T-helper 1 cell treated with Interleukin-12 subunit alpha and Interleukin-12 subunit beta and Interleukin-4 antibody, amounts not matched to agents 30 μg/mL and 1 μg/mL, for 36 hours (primary cell): Measurements from ENCODE around the gene NPB.

ENCODE experiments used
- H3K27ac Mint-ChIP-seq: one replicate; pipeline ENCODE4 v1.8.0; 2021; ENCODE audit warnings: mild to moderate bottlenecking, mixed read lengths
- H3K27me3 Mint-ChIP-seq: one replicate; pipeline ENCODE4 v1.8.0; 2021; ENCODE audit warnings: low read depth, mixed read lengths
- H3K36me3 Mint-ChIP-seq: one replicate; pipeline ENCODE4 v1.8.0; 2021; ENCODE audit warnings: low read depth, mixed read lengths
- H3K4me1 Mint-ChIP-seq: one replicate; pipeline ENCODE4 v1.8.0; 2021; ENCODE audit warnings: low read depth, mixed read lengths
- H3K4me3 Mint-ChIP-seq: one replicate; pipeline ENCODE4 v1.8.0; 2021; ENCODE audit warnings: mild to moderate bottlenecking, moderate library complexity, mixed read lengths
- H3K9me3 Mint-ChIP-seq: one replicate; pipeline ENCODE4 v1.8.0; 2021; ENCODE audit warnings: mixed read lengths

NPB gene

DNA sequence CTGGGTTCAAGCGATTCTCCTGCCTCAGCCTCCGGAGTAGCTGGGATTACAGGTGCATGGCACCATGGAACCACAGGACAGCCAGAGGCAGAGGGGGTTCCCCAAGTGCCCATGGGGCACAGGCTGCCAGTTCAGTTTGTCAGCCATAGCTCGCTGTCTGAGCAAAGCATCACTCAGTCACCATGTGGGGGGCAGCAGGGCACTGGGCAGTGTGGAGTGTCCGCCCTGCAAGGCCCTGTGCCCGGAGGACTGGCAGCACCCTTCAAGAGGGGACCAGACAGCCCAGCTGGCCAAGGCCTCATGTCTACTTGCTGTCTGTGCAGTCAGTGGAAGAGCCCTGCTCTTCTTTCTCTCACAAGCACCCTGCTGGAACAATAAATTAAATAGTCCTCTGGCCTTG lies 17.1 kb upstream of the NPB start:
- Mint-ChIP-seq H3K36me3 (peaks cover 40% of the 10 kb centered on the region), H3K4me1 (peaks cover 14% of the 10 kb centered on the region), H3K27ac (no peak overlapping the region), H3K9me3 (no peaks in the 10 kb centered on the region), H3K27me3 (no peaks in the 10 kb centered on the region), H3K4me3 (no peak overlapping the region)

DNA sequence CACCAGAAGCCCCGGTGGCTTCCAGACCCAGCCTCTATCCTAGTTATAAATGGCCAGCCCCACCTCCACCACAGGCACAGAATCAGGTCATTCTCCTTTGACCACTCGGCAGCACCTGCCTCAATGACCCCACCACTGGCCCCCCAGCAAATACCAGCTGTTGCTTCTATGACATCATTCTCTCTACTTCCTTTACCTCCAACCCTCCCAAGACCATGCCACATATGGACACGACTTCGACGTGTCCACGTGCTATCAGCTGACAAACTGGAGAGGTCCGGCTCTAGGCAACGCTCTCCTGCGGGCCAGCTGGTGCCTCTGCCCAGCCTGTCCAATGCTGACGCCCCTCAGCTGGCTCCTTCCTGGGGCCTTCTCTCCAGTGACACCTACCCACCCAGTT lies 16.6 kb upstream of the NPB start:
- H3K9me3 Mint-ChIP-seq, result no peaks in the 10 kb centered on the region
- no peaks in the 10 kb centered on the region for H3K27me3 Mint-ChIP-seq
- peaks cover 43% of the 10 kb centered on the region for H3K36me3 Mint-ChIP-seq
- no peak overlapping the region for H3K27ac Mint-ChIP-seq
- H3K4me1 Mint-ChIP-seq, result peaks cover 16% of the 10 kb centered on the region
- no peak overlapping the region for H3K4me3 Mint-ChIP-seq

DNA sequence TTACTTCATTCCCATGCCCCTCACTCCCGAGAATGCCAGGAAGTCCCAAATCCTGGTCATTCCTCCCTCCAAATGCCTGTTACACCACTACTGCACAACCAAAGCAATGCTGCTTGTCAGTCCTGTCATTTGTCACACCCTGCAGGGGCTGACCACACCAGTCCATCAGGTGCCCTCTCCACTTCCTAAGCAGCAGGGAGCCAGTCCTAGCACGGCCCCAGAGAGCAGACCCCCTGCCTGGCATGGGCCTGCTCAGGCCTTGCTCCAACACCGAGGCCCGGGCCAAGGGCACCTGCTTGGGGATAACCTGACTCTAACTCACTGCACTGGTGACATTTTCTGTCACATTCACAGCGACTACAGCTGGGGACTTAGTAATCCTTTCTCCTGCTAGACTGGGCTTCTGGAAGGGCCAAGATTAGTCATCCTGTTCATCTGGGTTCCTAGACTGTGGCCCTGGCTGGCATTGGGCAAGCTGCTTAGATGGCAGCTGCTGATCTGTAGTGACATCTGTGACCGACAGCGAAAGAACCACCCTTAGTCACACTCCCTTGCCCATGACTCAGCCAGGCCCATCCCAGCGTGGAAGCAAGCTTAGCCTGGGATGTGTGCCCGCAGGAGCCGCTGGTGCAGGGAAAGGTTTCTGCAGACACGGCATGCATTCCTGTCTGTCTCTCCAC lies 16.0 kb upstream of the NPB start:
- Mint-ChIP-seq H3K4me3 (no peak overlapping the region), H3K27me3 (no peaks in the 10 kb centered on the region), H3K36me3 (peaks cover 43% of the 10 kb centered on the region), H3K27ac (no peak overlapping the region), H3K9me3 (no peaks in the 10 kb centered on the region), H3K4me1 (peaks cover 18% of the 10 kb centered on the region)

DNA sequence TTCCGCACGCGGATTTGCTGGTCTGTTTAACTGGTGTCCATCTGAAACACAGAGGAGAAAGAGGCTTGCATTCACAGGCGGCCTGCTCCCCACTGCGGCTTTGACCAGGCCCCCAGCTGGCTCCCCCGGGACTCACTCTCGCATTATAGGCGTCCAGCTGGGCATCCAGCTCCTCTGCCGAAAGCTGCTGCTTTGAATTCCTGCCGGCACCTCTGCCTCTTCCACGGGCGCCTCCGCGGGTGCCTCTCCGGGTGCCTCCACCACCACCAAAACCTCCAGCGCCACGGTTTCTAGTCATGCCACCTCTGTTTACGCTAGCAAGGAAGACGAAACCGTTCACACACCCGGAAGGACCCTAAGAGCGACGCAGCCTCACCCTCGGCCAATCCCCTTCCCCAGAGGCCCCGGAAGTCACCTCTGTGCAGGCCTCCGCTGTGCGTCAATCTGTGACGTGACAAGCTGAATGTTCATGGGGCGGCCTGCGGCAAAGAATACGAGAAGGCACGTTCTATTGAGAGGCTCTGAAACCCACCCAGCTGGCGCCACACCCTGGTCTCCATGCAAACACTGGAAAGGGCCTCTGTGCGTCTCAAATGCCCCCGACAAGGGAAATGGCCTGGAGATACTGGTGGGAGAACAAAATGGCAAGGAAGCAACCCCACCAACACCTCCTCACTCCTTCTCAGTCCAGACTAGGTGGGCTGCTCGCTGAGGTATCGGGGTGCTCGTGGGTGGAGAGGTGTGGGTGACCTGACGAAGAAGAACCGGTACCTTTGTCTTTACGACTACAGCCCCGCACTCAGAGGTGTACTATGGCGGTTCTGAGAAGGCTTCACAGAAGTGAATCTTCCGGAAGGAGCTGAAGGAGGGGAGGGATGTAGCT lies 13.7 kb upstream of the NPB start:
- peak overlapping the region; percentile 59 for H3K27ac Mint-ChIP-seq
- H3K36me3 Mint-ChIP-seq, result peaks cover 41% of the 10 kb centered on the region
- H3K4me1 Mint-ChIP-seq, result peaks cover 20% of the 10 kb centered on the region
- no peaks in the 10 kb centered on the region for H3K9me3 Mint-ChIP-seq
- H3K27me3 Mint-ChIP-seq, result no peaks in the 10 kb centered on the region
- peak overlapping the region; percentile 74 for H3K4me3 Mint-ChIP-seq

DNA sequence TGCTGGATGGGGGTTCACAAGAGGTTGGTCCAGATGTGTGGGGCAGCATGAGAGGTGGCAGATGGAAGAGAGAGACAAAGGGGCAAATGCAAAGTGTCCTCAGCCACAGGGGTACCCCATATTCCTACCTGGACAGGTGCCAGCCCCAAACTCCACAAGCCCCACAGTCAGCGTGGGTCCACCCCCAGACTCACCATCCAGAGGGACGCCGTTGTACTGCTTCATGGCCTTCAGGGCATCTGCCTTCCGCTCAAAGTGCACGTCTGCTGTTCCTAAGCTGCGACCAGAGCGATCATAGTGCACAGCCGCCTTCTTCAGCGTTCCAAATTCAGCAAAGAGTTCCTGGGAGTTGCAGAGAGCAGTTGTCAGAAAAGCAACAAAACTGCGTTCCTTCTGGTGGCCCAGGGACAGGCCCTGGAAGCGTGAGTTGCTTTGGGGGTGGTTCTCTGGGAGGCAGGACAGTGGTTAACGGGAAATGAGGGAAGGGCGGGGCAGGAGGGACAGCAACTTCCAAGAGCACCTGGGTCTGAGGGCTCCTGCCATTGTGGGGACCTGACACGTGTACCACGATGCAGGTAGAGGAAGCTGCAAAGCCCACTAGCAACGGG lies 12.9 kb upstream of the NPB start:
- no peaks in the 10 kb centered on the region for H3K27me3 Mint-ChIP-seq
- H3K36me3 Mint-ChIP-seq, result peaks cover 41% of the 10 kb centered on the region
- peaks cover 20% of the 10 kb centered on the region for H3K4me1 Mint-ChIP-seq
- H3K9me3 Mint-ChIP-seq, result no peaks in the 10 kb centered on the region
- peak overlapping the region; percentile 74 for H3K4me3 Mint-ChIP-seq
- peak overlapping the region; percentile 59 for H3K27ac Mint-ChIP-seq

DNA sequence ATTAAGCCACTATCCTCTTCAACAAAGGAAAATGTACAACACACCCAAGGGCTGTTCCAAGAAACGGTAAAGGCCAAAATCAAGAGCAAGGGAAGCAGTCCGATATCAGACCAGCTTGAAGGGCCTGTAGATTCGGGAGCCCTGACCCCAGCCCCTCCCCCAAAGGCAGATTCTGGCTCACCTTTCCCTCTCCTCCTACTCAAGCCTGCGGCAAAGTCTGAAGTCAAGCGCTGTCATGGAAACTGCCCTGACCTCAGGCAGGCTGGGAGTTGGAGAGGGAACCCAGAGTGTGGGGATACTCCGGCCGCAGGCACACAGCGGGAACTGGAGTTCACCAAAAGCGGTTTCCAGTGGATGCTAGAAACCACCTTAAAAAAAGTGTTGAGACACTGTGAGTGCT lies 12.4 kb upstream of the NPB start:
- Mint-ChIP-seq H3K27ac (peak overlapping the region; percentile 90), H3K4me1 (peaks cover 20% of the 10 kb centered on the region), H3K9me3 (no peaks in the 10 kb centered on the region), H3K27me3 (no peaks in the 10 kb centered on the region), H3K4me3 (peak overlapping the region; percentile 86), H3K36me3 (peaks cover 38% of the 10 kb centered on the region)

DNA sequence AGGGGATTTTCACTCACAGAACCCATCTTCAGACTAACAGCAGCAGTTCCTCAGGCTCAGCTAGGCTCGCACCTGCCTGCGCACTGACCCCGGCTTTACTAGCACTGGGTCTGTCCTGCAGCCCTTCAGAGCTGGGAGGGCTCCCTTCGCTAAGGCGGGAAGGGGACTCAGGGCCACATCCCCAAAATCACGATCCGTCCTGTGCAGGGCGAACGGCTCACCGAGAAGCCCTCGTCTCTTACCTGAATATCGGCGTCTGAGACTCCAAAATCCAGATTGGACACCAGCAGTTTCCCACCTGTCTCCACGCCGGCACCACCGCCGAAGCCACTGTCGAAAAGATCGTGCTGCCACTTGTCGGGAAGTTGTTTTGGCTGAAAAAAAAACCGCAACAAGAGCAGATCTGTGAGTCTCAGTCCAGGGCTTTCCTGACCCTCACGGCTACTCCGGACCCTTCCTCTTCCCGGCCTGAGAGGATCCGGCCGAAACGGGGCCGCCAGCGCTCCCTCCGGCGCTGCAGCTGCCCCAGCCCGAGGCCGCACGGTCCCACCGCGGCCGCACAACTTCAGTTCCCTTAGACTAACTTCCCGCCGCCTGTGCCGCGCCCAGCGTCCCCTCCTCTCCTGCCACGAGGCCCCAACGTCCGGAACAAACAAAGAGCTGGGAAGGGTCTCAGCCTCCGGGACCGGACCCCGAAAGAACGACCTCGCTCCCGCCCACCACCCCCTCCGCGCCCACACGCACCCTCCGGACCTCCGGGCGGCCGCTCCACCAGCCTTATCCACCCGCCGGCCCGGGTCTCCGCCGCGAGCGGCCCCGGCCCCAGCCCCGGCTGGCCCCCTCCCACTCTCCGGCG lies 11.4 kb upstream of the NPB start:
- H3K4me3 Mint-ChIP-seq, result peak overlapping the region; percentile 86
- H3K4me1 Mint-ChIP-seq, result peaks cover 20% of the 10 kb centered on the region
- H3K27ac Mint-ChIP-seq, result peak overlapping the region; percentile 90
- H3K27me3 Mint-ChIP-seq, result no peaks in the 10 kb centered on the region
- no peaks in the 10 kb centered on the region for H3K9me3 Mint-ChIP-seq
- H3K36me3 Mint-ChIP-seq, result peaks cover 33% of the 10 kb centered on the region

DNA sequence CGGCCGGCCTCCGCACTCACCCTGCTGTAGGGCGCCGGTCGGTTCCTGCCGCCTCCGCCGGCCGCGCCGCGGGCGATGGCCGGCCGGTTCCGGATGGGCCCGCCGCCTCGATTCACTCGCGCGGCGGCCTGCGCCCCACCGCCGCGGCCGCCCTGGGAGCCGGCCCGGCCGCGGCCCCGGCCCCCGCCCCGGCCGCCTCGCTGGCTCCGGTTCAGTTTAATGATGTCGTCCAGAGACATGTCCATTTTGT lies 10.8 kb upstream of the NPB start:
- Mint-ChIP-seq H3K36me3 (peaks cover 28% of the 10 kb centered on the region), H3K9me3 (no peaks in the 10 kb centered on the region), H3K4me1 (peaks cover 20% of the 10 kb centered on the region), H3K27ac (peak overlapping the region; percentile 99), H3K4me3 (peak overlapping the region; percentile 97), H3K27me3 (no peaks in the 10 kb centered on the region)

DNA sequence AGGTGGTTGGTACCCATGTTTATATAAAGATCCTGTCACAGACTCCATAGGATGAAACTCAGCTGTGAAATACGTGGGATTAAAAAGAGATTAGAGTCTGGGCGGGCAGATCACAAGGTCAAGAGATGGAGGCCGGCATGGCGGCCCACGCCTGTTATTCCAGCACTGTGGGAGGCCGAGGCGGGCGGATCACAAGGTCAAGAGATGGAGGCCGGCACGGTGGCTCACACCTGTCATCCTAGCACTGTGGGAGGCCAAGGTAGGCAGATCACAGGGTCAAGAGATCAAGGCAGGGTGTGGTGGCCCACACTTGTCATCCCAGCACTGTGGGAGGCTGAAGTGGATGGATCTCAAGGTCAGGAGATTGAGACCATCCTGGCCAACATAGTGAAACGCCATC lies 6.6 kb upstream of the NPB start:
- Mint-ChIP-seq H3K27me3 (no peaks in the 10 kb centered on the region), H3K4me3 (no peak overlapping the region), H3K27ac (no peak overlapping the region), H3K36me3 (peaks cover 5% of the 10 kb centered on the region), H3K9me3 (no peaks in the 10 kb centered on the region), H3K4me1 (peaks cover 4% of the 10 kb centered on the region)

DNA sequence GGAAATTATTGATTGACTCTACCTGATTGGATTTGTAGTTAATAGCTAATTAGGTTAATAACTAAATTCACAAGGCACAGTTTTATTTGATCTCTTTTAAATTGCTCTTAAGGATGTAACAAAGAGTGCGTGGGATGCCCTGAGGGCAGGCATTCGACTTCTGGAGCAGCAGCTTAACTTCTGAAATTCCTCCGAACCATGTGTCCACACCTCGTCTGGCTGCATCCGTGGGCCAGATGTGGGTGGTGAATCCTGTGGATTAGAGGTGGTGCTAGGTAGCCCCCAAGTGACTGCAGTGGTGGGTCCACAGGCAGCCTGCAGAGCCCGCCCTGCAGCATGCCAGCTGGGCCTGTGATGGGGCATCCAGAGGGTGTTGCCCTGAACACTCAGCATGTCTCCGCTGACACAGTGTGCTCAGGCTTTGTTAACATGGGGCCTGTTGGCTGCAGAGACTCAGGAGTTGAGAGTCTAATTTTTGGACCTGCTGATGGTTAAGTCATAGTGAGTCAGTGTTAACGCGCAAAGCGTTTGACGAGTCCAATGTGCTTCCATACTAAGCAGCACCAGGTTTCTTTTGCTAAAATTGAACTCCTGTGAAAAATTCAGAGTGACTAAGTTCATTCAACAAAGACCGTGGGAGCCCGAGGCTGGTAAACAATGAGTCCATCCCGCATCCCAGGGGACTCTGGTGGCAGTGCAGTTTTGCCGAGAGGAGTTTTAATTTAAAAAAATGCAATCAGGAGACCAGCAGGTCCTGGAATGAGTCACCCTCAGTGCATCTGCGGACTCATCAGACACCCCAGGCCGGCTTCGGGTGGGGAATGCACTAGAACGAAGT lies 3.8 kb upstream of the NPB start:
- Mint-ChIP-seq H3K27me3 (peaks cover 8% of the 10 kb centered on the region), H3K27ac (no peak overlapping the region)

DNA sequence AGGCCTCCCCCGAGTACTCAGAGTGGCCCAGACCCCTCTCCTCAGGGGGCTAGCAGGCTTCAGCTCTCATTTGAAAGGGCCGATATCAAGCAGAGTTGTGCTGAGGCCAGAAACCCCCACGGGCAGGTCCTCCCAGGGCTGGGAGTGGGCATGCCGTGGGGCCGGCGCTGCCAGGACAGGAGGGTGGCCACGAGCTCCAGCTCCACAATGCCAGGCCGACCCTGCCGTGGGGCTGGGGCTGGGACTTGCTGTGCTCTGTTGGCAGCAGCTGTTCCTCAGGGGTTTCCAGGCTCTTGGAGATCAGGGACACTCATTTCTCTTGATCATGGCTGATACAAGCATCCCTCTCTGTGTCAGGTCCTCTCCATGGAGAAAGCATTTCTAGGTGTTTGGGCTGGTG lies 3.2 kb upstream of the NPB start:
- Mint-ChIP-seq H3K27me3 (peaks cover 8% of the 10 kb centered on the region), H3K36me3 (peaks cover 8% of the 10 kb centered on the region), H3K4me1 (peaks cover 2% of the 10 kb centered on the region), H3K9me3 (no peaks in the 10 kb centered on the region), H3K27ac (no peak overlapping the region), H3K4me3 (no peak overlapping the region)

More for the DNA sequence above, 3.8 kb upstream of the NPB start:
- Mint-ChIP-seq H3K4me3 (no peak overlapping the region), H3K36me3 (peaks cover 6% of the 10 kb centered on the region), H3K9me3 (no peaks in the 10 kb centered on the region), H3K4me1 (peaks cover 2% of the 10 kb centered on the region)

DNA sequence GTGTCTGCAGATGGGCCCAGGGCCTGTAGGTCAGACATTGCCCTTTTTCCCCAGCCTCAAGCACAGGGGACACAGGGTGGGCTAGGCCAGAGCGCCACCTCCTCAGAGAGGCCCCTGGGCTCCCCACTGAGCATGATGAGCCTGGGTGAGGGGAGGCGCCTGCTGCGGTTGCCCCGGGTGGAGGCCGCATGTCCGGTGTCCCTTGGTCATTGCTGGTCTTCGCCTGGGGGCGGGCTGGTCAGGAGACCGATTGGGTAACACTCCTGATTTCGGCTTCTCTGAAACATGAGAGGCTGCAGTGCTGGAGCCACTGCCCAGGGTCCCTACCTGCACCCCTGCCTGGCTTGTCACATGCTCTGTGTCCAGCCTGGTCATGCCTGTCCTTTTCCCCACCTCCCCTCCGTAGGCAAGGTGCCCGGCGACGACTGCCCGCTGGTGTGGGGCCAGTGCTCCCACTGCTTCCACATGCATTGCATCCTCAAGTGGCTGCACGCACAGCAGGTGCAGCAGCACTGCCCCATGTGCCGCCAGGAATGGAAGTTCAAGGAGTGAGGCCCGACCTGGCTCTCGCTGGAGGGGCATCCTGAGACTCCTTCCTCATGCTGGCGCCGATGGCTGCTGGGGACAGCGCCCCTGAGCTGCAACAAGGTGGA lies 2.4 kb upstream of the NPB start:
- Mint-ChIP-seq H3K4me3 (no peak overlapping the region), H3K27ac (no peak overlapping the region), H3K9me3 (no peaks in the 10 kb centered on the region), H3K27me3 (peaks cover 8% of the 10 kb centered on the region), H3K4me1 (peaks cover 2% of the 10 kb centered on the region), H3K36me3 (peaks cover 8% of the 10 kb centered on the region)

DNA sequence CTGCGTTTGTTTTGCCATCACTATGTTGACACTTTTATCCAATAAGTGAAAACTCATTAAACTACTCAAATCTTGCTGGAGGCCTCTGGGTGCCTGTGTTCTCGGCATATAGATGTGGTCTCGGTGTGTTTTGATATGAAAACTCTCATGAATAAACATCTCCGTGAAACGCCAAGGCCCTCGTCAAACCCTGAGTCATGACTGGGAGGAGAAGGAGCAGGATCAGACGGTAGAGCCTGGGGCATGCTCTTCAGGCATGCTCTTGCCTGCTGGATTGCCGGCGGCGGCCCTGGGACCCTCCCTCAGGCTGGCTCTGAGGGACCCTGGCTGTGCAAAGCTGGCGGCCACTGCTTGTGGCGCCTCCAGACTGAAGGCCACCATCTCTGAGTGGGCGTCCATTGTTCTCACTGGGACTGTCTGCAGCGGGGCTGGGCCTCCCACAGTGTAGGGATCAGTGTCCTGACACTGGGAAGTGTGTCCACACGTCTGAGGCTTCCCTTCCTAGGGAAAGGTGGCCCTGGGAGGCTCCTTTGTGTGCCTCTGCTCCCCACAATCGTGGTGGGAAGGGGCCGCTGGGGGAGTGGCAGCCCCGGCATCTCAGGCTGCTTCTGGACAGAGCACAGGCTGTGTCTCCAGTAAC lies 1.7 kb upstream of the NPB start:
- Mint-ChIP-seq H3K27ac (no peak overlapping the region), H3K4me3 (no peak overlapping the region), H3K4me1 (peaks cover 2% of the 10 kb centered on the region), H3K36me3 (peaks cover 7% of the 10 kb centered on the region), H3K27me3 (peaks cover 8% of the 10 kb centered on the region), H3K9me3 (no peaks in the 10 kb centered on the region)
